ENCODE results near the gene AATK. TPM values are rescaled to one million over a fixed set of nuclear protein-coding genes. Genes with fewer than 3 reads are reported as not detected.

AATK gene
- total and polyA plus RNA-seq, 2 of the 13 experiments (the other 11 are each of a cell fraction or from before 2014, with no cell fraction given), result 2.9 to 8.4 TPM

DNA sequence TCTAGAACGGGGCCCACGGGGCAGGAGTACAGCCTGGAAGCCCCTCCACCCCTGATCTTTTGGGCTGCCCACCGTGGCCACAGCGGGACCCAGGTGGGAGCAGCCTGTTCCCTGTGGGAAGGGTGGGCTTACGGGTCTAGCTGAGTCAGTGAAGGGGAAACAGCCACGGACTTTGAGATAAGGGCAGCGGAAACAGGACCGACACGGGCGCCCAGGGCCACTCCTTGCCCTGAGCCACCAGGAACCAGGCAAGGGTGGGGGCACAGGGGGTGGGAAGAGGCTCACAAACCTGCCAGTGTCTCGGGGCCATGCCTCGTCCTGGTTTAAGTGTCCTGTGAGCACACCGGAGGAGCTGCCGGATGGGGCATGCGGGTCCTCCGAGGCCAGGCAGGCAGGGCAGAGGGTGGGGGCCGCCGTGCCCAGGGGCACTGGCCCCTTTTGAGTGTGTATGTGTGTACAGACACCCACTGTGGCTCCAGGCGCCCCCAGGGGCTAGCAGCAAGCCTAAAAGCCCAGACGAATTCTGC, 48.3 kb downstream of the AATK start:
- no peaks in the 10 kb centered on the region for H4K20me1 ChIP-seq (ENCODE audit: insufficient read depth, low read length)
- no peak overlapping the region for H3K4me2 ChIP-seq (ENCODE audit: low read depth, low read length)
- H2AFZ ChIP-seq (ENCODE audit: low read length), result no peak overlapping the region
- no peak for FAIRE-seq
- intact Hi-C loops (cut with micrococcal nuclease; ENCODE audit: unreplicated experiment) (no loop called here), in situ Hi-C loops (cut with HindIII; ENCODE audit: extremely low pct_ligation_motif_present, low pct_unique_long_range_greater_than_20kb) (no loop called here)
- ChIA-PET POLR2A (no interaction called here), CTCF (ENCODE audit: low intra/inter-chr PET ratio, low total read pairs) (no interaction called here)
- DNase-seq (ENCODE audit: low spot score), result no peak
- no peaks in the 10 kb centered on the region; a peak in 1 of 5 replicates for H3K36me3 ChIP-seq (replicated peaks in 1 of 2; ENCODE audit: control insufficient read depth in 1 of 2, insufficient read depth in 2 of 2, low read length in 2 of 2)
- 92% methylated on average over 13 of the region's 20 CpGs for WGBS (ENCODE audit: low lambda C conversion rate)
- H3K4me1 ChIP-seq (ENCODE audit: insufficient read depth, low read length), result peaks cover 5% of the 10 kb centered on the region; the same call in 1 of the 2 replicates
- H3K9me3 ChIP-seq (ENCODE audit: low read length), result no peaks in the 10 kb centered on the region
- no peak overlapping the region for H3K27ac ChIP-seq (ENCODE audit: extremely low read length, insufficient read depth, low read length)
- BruUV-seq (replicated peaks), result no TSS peak
- no peaks in the 10 kb centered on the region for H3K27me3 ChIP-seq (ENCODE audit: control insufficient read depth in 1 of 2, insufficient read depth in 2 of 2, low read length in 2 of 2)
- no peak overlapping the region for H3K4me3 ChIP-seq (replicated peaks in 1 of 3; ENCODE audit: insufficient read depth in 1 of 3, low read depth in 2 of 3, low read length in 3 of 3)
- no peak for ATAC-seq
- H3K9ac ChIP-seq (ENCODE audit: insufficient read depth, low read depth, low read length), result no peak overlapping the region
- no peaks in the 10 kb centered on the region for H3K79me2 ChIP-seq (ENCODE audit: insufficient read depth, low read length)
- TF ChIP-seq ZC3H13 (CRISPR knock-in tag; IDR thresholded peaks at IDR 0.05), result 0 out of 2 replicates have a peak, but pooled peaks have one; percentile 36
- TF ChIP-seq SMYD3 (CRISPR knock-in tag; IDR thresholded peaks at IDR 0.05), result no peak
- 0 out of 2 replicates have a peak, but pooled peaks have one; percentile 17 for TF ChIP-seq ZNF839 (CRISPR knock-in tag; IDR thresholded peaks at IDR 0.05; ENCODE audit: borderline replicate concordance)
- no peak for TF ChIP-seq ZNF564 (CRISPR knock-in tag; IDR thresholded peaks at IDR 0.05)
- TF ChIP-seq POLR2G (IDR thresholded peaks at IDR 0.05; ENCODE audit: low read depth, low read length), result 0 out of 2 replicates have a peak, but pooled peaks have one; percentile 16
- TF ChIP-seq HNRNPL (IDR thresholded peaks at IDR 0.05; ENCODE audit: low read depth, low read length), result peak; percentile 38; the same call in 1 of the 2 replicates
- TF ChIP-seq AGO2 (optimal IDR thresholded peaks at IDR 0.05; ENCODE audit: low read depth, low read length), result peak; percentile 92

DNA sequence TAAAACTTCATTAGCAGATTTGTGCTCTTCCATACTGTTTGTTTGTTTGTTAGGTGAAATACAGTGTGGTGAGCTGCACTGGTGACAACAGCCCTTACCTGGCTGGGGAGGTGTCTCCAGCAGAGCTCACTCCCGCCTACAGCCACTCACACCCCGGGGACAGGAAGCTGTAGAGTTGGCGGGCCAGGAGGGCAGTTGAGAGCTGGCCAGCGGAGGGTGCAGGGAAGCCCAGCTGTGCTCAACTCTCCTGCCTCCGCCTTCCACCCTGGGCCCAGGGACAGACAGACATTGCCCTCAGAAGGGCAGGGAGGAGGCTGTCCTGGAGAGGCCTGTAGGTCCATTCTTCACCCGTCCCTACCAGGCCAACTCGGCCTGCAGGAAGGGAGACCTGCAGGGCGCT, 49.3 kb downstream of the AATK start:
- no peak for DNase-seq (ENCODE audit: low spot score)
- POLR2A ChIA-PET, result no interaction called here
- no peak overlapping the region for H3K27ac ChIP-seq (ENCODE audit: extremely low read length, insufficient read depth, low read length)

More for the DNA sequence above, 49.3 kb downstream of the AATK start:
- no peak overlapping the region for H3K4me3 ChIP-seq (replicated peaks in 1 of 3; ENCODE audit: insufficient read depth in 1 of 3, low read depth in 2 of 3, low read length in 3 of 3)
- WGBS (ENCODE audit: low lambda C conversion rate), result 94% methylated on average over 8 of the region's 8 CpGs
- H3K36me3 ChIP-seq (replicated peaks in 1 of 2; ENCODE audit: control insufficient read depth in 1 of 2, insufficient read depth in 2 of 2, low read length in 2 of 2), result no peaks in the 10 kb centered on the region; a peak in 1 of 5 replicates
- intact Hi-C loops (cut with micrococcal nuclease; ENCODE audit: unreplicated experiment), result no loop called here
- TF ChIP-seq, protein P1, sequence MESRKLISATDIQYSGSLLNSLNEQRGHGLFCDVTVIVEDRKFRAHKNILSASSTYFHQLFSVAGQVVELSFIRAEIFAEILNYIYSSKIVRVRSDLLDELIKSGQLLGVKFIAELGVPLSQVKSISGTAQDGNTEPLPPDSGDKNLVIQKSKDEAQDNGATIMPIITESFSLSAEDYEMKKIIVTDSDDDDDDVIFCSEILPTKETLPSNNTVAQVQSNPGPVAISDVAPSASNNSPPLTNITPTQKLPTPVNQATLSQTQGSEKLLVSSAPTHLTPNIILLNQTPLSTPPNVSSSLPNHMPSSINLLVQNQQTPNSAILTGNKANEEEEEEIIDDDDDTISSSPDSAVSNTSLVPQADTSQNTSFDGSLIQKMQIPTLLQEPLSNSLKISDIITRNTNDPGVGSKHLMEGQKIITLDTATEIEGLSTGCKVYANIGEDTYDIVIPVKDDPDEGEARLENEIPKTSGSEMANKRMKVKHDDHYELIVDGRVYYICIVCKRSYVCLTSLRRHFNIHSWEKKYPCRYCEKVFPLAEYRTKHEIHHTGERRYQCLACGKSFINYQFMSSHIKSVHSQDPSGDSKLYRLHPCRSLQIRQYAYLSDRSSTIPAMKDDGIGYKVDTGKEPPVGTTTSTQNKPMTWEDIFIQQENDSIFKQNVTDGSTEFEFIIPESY (CRISPR knock-in tag; IDR thresholded peaks at IDR 0.05), result peak; percentile 69; the same call in 1 of the 2 replicates
- TF ChIP-seq ZBTB38 (CRISPR knock-in tag; IDR thresholded peaks at IDR 0.05) (0 out of 2 replicates have a peak, but pooled peaks have one; percentile 41), MAFK (conservative IDR thresholded peaks at IDR 0.05 in 1 of 2, IDR thresholded peaks at IDR 0.05 in 1 of 2; ENCODE audit: low read length in 2 of 2) (no peak)
- H3K9ac ChIP-seq (ENCODE audit: insufficient read depth, low read depth, low read length), result no peak overlapping the region
- FAIRE-seq (no peak), ATAC-seq (no peak)
- CTCF ChIA-PET (ENCODE audit: low intra/inter-chr PET ratio, low total read pairs), result no interaction called here
- no peaks in the 10 kb centered on the region for H4K20me1 ChIP-seq (ENCODE audit: insufficient read depth, low read length)
- H3K4me2 ChIP-seq (ENCODE audit: low read depth, low read length), result no peak overlapping the region
- peaks cover 7% of the 10 kb centered on the region; the same call in 1 of the 2 replicates for H3K4me1 ChIP-seq (ENCODE audit: insufficient read depth, low read length)
- H3K27me3 ChIP-seq (ENCODE audit: control insufficient read depth in 1 of 2, insufficient read depth in 2 of 2, low read length in 2 of 2), result no peaks in the 10 kb centered on the region
- BruUV-seq (replicated peaks), result TSS peak; percentile 57
- H3K79me2 ChIP-seq (ENCODE audit: insufficient read depth, low read length), result no peaks in the 10 kb centered on the region
- no peaks in the 10 kb centered on the region for H3K9me3 ChIP-seq (ENCODE audit: low read length)
- H2AFZ ChIP-seq (ENCODE audit: low read length), result no peak overlapping the region
- in situ Hi-C loops (cut with HindIII; ENCODE audit: extremely low pct_ligation_motif_present, low pct_unique_long_range_greater_than_20kb), result no loop called here

Data from HepG2 (cell line).